Bronchial epithelial cell (primary cell): ENCODE results near the gene SMIM23. TPM values are rescaled to one million over a fixed set of nuclear protein-coding genes. Genes with fewer than 3 reads are reported as not detected.

ENCODE experiments used
- DNase-seq: peaks from one replicate; pipeline ENCODE4 v3.0.0-alpha.2; 2010; ENCODE audit warnings: low read depth
- FAIRE-seq: peaks from 2 replicates; lab custom pipeline; 2011; peaks lifted over from hg19 to GRCh38; lab: Jason Lieb, UNC
- H3K27me3 ChIP-seq: 2 replicates; pipeline ENCODE4 v1.5.1; 2011; ENCODE audit warnings: low read length; ENCODE audit not compliant: control insufficient read depth, insufficient read depth
- H3K36me3 ChIP-seq: 2 replicates; pipeline ENCODE4 v1.5.1; 2011; ENCODE audit warnings: low read length; ENCODE audit not compliant: control insufficient read depth, insufficient read depth
- H3K4me3 ChIP-seq: 2 replicates; pipeline ENCODE4 v1.5.1; 2011; ENCODE audit warnings: mild to moderate bottlenecking, low read depth, low read length, control low read depth
- total RNA-seq: library from RNA; depleted of rRNA; stranded (reverse); fragments of >200 nt; gene quantifications from 2 replicates; pipeline ENCODE4 v1.2.1, GENCODE V29; 2014
- TF ChIP-seq, protein P1 (sequence below): IDR thresholded peaks from 2 replicates; pipeline ENCODE4 v1.5.1; 2011; ENCODE audit warnings: mild to moderate bottlenecking, moderate library complexity, low read length, control low read depth, inconsistent platforms; ENCODE audit not compliant: insufficient read depth, severe bottlenecking

Gene SMIM23
- total RNA-seq, 1 donor from 2014 or later, result not detected

DNA sequence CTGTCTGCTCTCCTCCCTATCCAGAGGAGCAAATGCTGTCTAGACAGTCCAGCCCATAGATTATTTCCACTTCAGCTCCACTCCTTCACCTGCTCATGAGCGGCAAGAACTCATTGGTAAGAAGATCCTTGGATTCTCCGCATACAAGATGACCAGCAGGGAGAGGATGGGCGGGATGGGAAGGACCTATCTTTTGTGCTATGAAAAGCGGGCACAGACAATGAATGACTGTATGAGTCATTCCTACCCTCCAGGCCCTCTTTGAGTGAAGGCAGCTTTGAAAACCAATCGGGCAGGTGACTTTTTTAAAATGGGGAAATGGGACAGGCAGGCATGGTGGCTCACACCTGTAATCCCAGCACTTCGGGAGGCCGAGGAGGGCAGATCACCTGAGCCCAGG lies 49.4 kb downstream of the SMIM23 start:
- Histone ChIP-seq H3K4me3 (no peak overlapping the region), H3K27me3 (no peaks in the 10 kb centered on the region), H3K36me3 (no peaks in the 10 kb centered on the region)
- FAIRE-seq, result no peak
- TF ChIP-seq, protein P1, sequence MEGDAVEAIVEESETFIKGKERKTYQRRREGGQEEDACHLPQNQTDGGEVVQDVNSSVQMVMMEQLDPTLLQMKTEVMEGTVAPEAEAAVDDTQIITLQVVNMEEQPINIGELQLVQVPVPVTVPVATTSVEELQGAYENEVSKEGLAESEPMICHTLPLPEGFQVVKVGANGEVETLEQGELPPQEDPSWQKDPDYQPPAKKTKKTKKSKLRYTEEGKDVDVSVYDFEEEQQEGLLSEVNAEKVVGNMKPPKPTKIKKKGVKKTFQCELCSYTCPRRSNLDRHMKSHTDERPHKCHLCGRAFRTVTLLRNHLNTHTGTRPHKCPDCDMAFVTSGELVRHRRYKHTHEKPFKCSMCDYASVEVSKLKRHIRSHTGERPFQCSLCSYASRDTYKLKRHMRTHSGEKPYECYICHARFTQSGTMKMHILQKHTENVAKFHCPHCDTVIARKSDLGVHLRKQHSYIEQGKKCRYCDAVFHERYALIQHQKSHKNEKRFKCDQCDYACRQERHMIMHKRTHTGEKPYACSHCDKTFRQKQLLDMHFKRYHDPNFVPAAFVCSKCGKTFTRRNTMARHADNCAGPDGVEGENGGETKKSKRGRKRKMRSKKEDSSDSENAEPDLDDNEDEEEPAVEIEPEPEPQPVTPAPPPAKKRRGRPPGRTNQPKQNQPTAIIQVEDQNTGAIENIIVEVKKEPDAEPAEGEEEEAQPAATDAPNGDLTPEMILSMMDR, result no peak
- peak; percentile 16 for DNase-seq

DNA sequence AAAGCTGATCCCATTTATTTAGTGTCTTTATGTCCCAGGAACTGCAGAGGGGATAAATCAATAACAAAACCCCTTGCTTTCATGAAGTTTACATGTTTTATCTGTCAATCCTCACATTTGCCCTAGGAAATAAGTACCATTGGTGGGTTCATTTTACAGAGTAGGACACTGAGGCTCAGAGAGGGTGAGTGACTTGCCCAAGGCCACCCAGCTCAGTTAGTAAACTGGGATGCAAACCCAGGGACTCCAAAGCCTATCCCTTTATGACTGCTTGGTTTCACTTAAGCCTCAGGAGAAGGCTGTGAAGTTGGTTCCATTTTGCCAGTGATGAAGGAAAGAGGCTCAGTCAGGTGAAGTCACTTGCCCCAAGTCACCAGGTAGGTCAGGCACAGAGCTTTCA lies 51.9 kb downstream of the SMIM23 start:
- Histone ChIP-seq H3K4me3 (no peak overlapping the region), H3K36me3 (no peaks in the 10 kb centered on the region), H3K27me3 (no peaks in the 10 kb centered on the region)
- TF ChIP-seq, protein P1, result no peak
- FAIRE-seq (no peak), DNase-seq (no peak)

DNA sequence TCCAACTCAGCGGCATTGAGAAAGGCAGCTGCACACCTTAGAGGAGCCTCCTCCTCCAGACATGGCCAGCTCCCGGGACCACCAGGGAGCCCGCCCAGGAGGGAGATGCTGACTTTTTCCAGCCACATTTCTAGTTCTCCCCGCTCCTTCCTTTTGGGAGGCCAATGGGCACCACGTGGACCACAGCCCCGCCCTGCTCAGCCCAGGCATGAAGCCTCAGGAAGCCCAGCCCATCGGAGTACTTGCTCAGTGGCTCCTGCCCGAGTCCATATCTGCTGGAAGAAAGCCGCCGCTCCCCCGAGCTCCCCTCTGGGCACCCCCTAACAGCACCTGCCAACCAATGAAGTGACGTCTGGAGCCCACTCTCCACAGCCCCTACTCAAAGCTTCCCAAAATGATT lies 52.4 kb downstream of the SMIM23 start:
- no peak for FAIRE-seq
- Histone ChIP-seq H3K4me3 (no peak overlapping the region), H3K36me3 (no peaks in the 10 kb centered on the region), H3K27me3 (no peaks in the 10 kb centered on the region)
- DNase-seq, result no peak
- TF ChIP-seq, protein P1, result no peak

DNA sequence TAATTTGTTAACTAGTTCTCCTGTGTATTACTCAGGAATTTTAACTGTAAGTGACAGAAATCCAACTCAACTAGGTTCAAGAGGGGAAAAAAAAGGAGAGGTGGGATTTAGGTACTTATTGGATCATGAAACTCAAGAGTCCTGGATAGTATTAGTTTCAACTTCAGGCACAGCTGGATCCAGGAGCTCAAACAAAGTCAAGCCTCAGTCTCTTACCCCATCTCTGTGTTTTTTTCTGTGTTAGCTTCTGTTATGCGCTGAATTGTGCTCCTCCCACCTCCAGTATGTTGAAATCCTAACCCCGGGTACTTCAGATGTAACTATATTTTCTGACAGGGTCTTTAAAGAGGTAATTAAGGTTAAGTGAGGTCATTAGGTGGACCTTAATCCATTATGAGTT lies 53.5 kb downstream of the SMIM23 start:
- no peak overlapping the region for H3K4me3 ChIP-seq
- no peak for FAIRE-seq
- DNase-seq, result no peak
- H3K36me3 ChIP-seq, result no peaks in the 10 kb centered on the region
- TF ChIP-seq, protein P1, result no peak
- no peaks in the 10 kb centered on the region for H3K27me3 ChIP-seq

DNA sequence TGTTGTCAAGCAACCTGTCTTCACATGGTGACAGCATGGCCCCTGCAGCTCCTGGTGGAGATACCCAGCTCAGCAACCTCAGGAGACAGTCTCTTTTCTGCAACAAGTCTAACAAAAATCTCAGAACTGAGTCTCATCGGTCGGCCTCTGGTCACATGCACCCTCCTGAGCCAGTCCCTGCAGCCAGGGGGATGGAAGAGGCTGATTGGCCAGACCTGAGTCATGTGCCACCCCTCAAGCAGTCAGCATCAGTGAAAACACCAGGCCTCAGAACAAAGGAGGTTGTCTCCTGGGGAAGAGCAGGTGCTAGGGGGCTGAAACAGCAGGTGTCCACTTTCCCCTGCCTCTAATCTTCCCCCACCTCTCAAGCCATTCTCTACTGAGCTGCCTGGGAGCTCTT lies 54.4 kb downstream of the SMIM23 start:
- FAIRE-seq, result no peak
- no peak overlapping the region for H3K4me3 ChIP-seq
- DNase-seq, result no peak

More for the DNA sequence above, 54.4 kb downstream of the SMIM23 start:
- TF ChIP-seq, protein P1, result no peak
- no peaks in the 10 kb centered on the region for H3K36me3 ChIP-seq
- H3K27me3 ChIP-seq, result no peaks in the 10 kb centered on the region

Other genes starting within 250 kb of the SMIM23 start
- gene FBXW11, start 220.8 kb downstream of the SMIM23 start, total RNA-seq, result 64.9 and 71.6 TPM in 2 replicates